AG09319 (cell line): ENCODE data around the gene ZC3HAV1.
A peak's percentile ranks its signal among the peaks of the same experiment; 100 is the strongest.
"Not testable (repeated sequence)": the region's sequence is repeated elsewhere in the genome, so short reads cannot be mapped to it uniquely, and the experiment has no call there.

Experiments
- DNase-seq: peaks from one replicate; pipeline ENCODE4 v3.0.0-alpha.2; 2010; ENCODE audit warnings: low read depth; ENCODE audit errors: extremely low read depth
- CTCF ChIP-seq: IDR thresholded peaks from 2 replicates; pipeline ENCODE4 v1.5.1; 2011; ENCODE audit warnings: low read depth, mild to moderate bottlenecking, inconsistent platforms, low read length, moderate library complexity

ZC3HAV1 gene

GRCh38 chr7:139032473-139032872, 77.0 kb downstream of the ZC3HAV1 start:
- no peak for DNase-seq

DNA sequence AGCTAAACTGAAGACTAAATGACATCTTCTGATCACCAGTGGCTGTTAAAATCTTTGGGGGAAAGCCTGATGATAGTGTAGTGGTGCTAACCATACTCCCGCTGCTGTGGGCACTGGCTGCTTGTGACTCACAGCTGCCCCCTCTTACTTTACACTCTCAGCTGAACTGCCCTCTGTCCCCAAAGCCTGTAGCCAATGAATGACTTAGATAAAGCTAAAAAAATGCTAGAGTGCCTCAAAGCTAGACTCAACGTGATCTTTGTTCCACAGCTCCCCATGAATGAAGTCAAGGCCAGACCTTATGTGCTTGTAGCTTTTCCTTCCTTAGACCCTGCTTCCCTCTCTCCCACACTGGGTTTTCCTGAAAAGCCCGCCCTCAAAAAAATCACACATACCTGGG, 80.2 kb downstream of the ZC3HAV1 start:
- TF ChIP-seq CTCF: no peak
- DNase-seq: no peak

More at GRCh38 chr7:139032473-139032872, 77.0 kb downstream of the ZC3HAV1 start:
- no peak for TF ChIP-seq CTCF

GRCh38 chr7:139026551-139026950, 83.0 kb downstream of the ZC3HAV1 start:
- no peak for TF ChIP-seq CTCF

DNA sequence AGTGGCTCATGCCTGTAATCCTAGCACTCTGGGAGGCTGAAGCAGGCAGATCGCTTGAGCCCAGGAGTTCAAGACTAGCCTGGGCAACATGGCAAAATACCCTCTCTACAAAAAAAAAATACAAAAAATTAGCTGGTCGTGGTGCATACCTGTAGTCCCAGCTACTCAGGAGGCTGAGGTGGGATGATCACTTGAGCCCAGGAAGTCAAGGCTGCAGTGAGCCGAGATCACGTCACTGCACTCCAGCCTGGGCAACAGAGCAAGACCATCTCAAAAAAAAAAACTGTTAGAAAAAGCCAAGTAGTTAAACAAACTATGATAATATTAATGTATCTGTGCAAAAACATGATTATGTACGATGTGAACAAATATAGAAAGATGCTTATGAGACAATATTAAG, 83.7 kb downstream of the ZC3HAV1 start:
- DNase-seq: not testable (repeated sequence)

More at GRCh38 chr7:139026551-139026950, 83.0 kb downstream of the ZC3HAV1 start:
- DNase-seq: no peak

DNA sequence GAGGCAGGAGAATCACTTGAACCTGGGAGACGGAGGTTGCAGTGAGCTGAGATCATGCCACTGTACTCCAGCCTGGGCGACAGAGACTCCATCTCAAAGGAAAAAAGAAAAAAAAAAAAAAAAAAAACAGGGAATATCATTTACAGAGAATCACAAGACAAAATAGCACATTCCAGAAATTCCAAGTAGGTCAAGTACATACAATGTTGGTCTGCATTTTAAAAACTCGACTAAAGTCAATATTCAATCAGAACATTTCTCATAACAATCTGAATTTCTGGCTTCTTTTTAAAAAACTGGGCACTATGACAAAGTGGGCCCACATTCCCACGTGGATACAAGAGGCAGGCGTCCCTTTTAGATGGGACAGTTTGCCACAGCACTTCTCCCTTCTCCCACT, 86.4 kb downstream of the ZC3HAV1 start:
- TF ChIP-seq CTCF: no peak
- DNase-seq: no peak

DNA sequence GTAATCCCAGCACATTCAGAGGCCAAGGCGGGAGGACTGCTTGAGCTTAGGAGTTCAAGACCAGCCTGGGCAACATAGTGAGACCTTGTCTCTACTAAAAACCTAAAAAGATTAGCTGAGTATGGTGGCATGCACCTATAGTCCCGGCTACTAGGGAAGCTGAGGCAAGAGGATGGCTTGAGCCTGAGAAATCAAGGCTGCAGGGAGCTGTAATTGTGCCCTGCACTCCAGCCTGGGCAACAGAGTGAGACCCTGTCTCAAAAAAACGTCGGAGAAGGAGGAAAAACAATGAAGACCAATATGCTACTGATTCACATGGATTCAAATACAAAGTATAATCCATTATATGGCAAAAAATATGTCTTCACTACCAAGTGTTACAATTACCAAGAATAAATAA, 87.2 kb downstream of the ZC3HAV1 start:
- no peak for DNase-seq

GRCh38 chr7:139018910-139019309, 90.6 kb downstream of the ZC3HAV1 start:
- no peak for DNase-seq
- no peak for TF ChIP-seq CTCF

More for the DNA sequence above, 87.2 kb downstream of the ZC3HAV1 start:
- TF ChIP-seq CTCF: no peak

GRCh38 chr7:139016931-139017511, 92.5 kb downstream of the ZC3HAV1 start:
- peak; percentile 38 for DNase-seq
- TF ChIP-seq CTCF: peak; percentile 75
